T-cell (primary cell): Measurements from ENCODE around the gene SCGB3A1. TPM values are rescaled to one million over a fixed set of nuclear protein-coding genes. Genes with fewer than 3 reads are reported as not detected.
A peak's percentile ranks its signal among the peaks of the same experiment; 100 is the strongest.

ENCODE experiments used
- ATAC-seq, 4 experiments: fragments of 200-7000 bp in 3 of 4; fragments of 150-1000 bp in 1 of 4; cut with Tn5 transposase; replicated peaks in 1 of 4; 1 replicate in 3 of 4; 2 replicates in 1 of 4; pipeline ENCODE4 v1.10.0; 2021; ENCODE audit warnings: moderate library complexity in 3 of 4, mild to moderate bottlenecking in 2 of 4, moderate number of reproducible peaks in 1 of 4
- CTCF ChIA-PET, 2 donors: fragments of 300-600 bp; sonication (Branson Sonifier 250); formaldehyde crosslinking; loops; one replicate each; lab custom pipeline; 2022; ENCODE audit warnings: antibody characterized with exemption in 2 of 2; lab: Charles Lee
- POLR2A ChIA-PET, 2 donors: fragments of 300-600 bp; sonication (Branson Sonifier 250); formaldehyde crosslinking; loops; one replicate each; lab custom pipeline; 2022; ENCODE audit warnings: antibody characterized with exemption in 2 of 2; lab: Charles Lee
- DNase-seq, 35 experiments: peaks; one replicate each; pipeline versions ENCODE4 v3.0.0 to v3.0.0-alpha.2; 2013 to 2023
- H3K27ac ChIP-seq: one replicate; pipeline ENCODE4 v1.5.1; 2013; ENCODE audit warnings: low read length
- H3K27me3 ChIP-seq, 2 experiments: replicated peaks in 1 of 2; 1 replicate in 1 of 2; 2 replicates in 1 of 2; pipeline versions ENCODE4 v1.6.1 to v1.7.0; 2013; ENCODE audit warnings: low read length in 1 of 2, mixed read lengths in 1 of 2; ENCODE audit not compliant: control insufficient read depth in 2 of 2, insufficient read depth in 2 of 2; ENCODE audit errors: extremely low read depth in 1 of 2
- H3K36me3 ChIP-seq, 2 donors: 1 replicate in 1 of 2; 2 replicates in 1 of 2; pipeline versions ENCODE4 v1.6.1 to v1.7.0; 2013; ENCODE audit warnings: low read length in 1 of 2; ENCODE audit not compliant: control insufficient read depth in 2 of 2, insufficient read depth in 1 of 2; ENCODE audit errors: extremely low read depth in 1 of 2
- H3K4me1 ChIP-seq, 2 experiments: 1 replicate in 1 of 2; 2 replicates in 1 of 2; pipeline versions ENCODE4 v1.6.1 to v1.7.0; 2013; ENCODE audit warnings: low read length in 2 of 2, mixed read lengths in 1 of 2; ENCODE audit not compliant: insufficient read depth in 2 of 2, control insufficient read depth in 1 of 2; ENCODE audit errors: extremely low read depth in 1 of 2
- H3K4me3 ChIP-seq, 2 donors: 1 replicate in 1 of 2; 2 replicates in 1 of 2; pipeline versions ENCODE4 v1.5.1 to v1.7.0; 2013; ENCODE audit warnings: mild to moderate bottlenecking in 2 of 2, low read length in 1 of 2, moderate library complexity in 1 of 2; ENCODE audit not compliant: control insufficient read depth in 1 of 2; ENCODE audit errors: extremely low read depth in 1 of 2
- H3K9me3 ChIP-seq: 2 replicates; pipeline ENCODE4 v1.7.0; 2013
- H3K27ac Mint-ChIP-seq, 2 donors: one replicate each; pipeline ENCODE4 v1.8.0; 2020 to 2021; ENCODE audit warnings: mild to moderate bottlenecking in 2 of 2, mixed read lengths in 2 of 2
- H3K27me3 Mint-ChIP-seq, 2 donors: one replicate each; pipeline ENCODE4 v1.8.0; 2021 to 2022; ENCODE audit warnings: mixed read lengths in 2 of 2
- H3K36me3 Mint-ChIP-seq: one replicate; pipeline ENCODE4 v1.8.0; 2021; ENCODE audit warnings: mixed read lengths
- H3K4me1 Mint-ChIP-seq, 3 donors: one replicate each; pipeline ENCODE4 v1.8.0; 2020 to 2022; ENCODE audit warnings: mixed read lengths in 3 of 3, mild to moderate bottlenecking in 1 of 3
- H3K4me3 Mint-ChIP-seq, 3 donors: one replicate each; pipeline ENCODE4 v1.8.0; 2020 to 2022; ENCODE audit warnings: mild to moderate bottlenecking in 3 of 3, mixed read lengths in 3 of 3, moderate library complexity in 3 of 3
- H3K9me3 Mint-ChIP-seq, 3 donors: one replicate each; pipeline ENCODE4 v1.8.0; 2020 to 2022; ENCODE audit warnings: mixed read lengths in 3 of 3
- WGBS: methylation state at CpG from one replicate; pipeline ENCODE4 v1.1.5; 2013; ENCODE audit warnings: missing lambda C conversion rate; ENCODE audit not compliant: insufficient coverage; 5-methylcytosine and 5-hydroxymethylcytosine counted together
- total RNA-seq, 35 experiments: library from RNA in 6 of 35; stranded (reverse) in 6 of 35; fragments of 120-200 nt in 1 of 35; gene quantifications; one replicate each; pipeline versions ENCODE4 v1.2.1 to v1.2.4 and lab custom pipeline; 2013 to 2026

The SCGB3A1 gene
- total RNA-seq, 5 donors from 2014 or later (not counting 1 experiment from before 2014, with no cell fraction given): 0.92 to 0.99 TPM; not detected in 3

DNA sequence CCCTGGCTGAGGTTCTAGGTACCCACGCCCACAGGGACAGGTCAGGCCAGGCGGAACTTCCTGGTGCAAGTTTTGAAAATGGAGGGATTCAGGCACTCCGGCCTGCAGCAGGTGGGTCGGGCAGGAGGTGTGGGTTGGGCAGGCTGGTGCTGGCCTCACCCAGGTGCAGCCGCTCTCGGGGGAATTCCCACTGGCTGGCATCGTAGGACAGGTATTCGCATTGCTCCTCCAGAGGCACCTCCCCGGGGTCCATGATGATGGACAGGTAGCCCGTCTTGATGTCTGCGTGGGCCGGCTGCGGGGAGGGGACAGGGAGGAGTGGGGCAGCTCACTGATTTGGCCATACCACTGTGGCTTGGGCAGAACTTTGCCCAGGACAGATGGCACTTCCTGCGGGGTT is 28.7 kb upstream of the SCGB3A1 start:
- 95% methylated on average over 11 of the region's 14 CpGs for whole genome bisulfite sequencing
- H3K36me3 ChIP-seq: no peaks in the 10 kb centered on the region
- Mint-ChIP-seq H3K27ac (no peak overlapping the region), H3K9me3 (no peaks in the 10 kb centered on the region), H3K27me3 (no peaks in the 10 kb centered on the region), H3K4me3 (no peak overlapping the region), H3K4me1 (peaks cover 16 to 18% (median 17%) of the 10 kb centered on the region in 3 donors), H3K36me3 (no peaks in the 10 kb centered on the region)
- no peak for ATAC-seq
- H3K27me3 ChIP-seq: peaks cover 0 to 12% of the 10 kb centered on the region in 2 experiments
- ChIA-PET CTCF (no interaction called here), POLR2A (no interaction called here)
- H3K27ac ChIP-seq: no peak overlapping the region
- H3K4me3 ChIP-seq: no peak overlapping the region
- H3K4me1 ChIP-seq: peaks cover 2 to 19% of the 10 kb centered on the region in 2 experiments
- DNase-seq: no peak
- H3K9me3 ChIP-seq: no peaks in the 10 kb centered on the region

DNA sequence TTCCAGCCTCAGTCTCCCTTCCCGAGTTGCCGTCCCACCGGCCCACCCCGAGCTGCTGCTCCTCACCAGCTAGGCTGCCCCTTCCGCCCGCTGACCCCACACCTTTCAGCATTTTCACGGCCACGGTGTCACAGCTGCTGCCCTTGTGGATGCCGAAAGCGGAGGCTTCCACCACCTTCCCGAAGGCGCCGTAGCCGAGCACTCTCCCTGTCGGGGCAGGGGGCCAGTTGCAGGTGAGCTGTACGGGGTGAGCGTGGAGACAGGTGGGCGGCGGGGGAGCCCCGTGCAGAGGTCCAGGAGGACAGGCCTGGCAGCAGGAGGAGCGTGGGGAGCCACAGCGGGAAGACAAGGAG is 28.2 kb upstream of the SCGB3A1 start:
- Mint-ChIP-seq H3K27me3 (no peaks in the 10 kb centered on the region), H3K4me3 (no peak overlapping the region), H3K4me1 (peaks cover 12 to 14% (median 14%) of the 10 kb centered on the region in 3 donors), H3K36me3 (no peaks in the 10 kb centered on the region), H3K27ac (no peak overlapping the region), H3K9me3 (no peaks in the 10 kb centered on the region)
- Histone ChIP-seq H3K4me1 (peaks cover 2 to 19% of the 10 kb centered on the region in 2 experiments), H3K4me3 (no peak overlapping the region), H3K36me3 (no peaks in the 10 kb centered on the region), H3K27ac (no peak overlapping the region), H3K9me3 (no peaks in the 10 kb centered on the region), H3K27me3 (peaks cover 0 to 12% of the 10 kb centered on the region in 2 experiments)
- no peak for DNase-seq
- POLR2A ChIA-PET: no interaction called here
- ATAC-seq: no peak
- 90% methylated on average over 20 of the region's 22 CpGs for WGBS
- CTCF ChIA-PET: interaction anchor here in 1 of 2 donors (0.6 to 1.0 kb wide), 2 partner anchors 99 to 924 kb away, joined by 7 read pairs; no protein-coding TSS in a partner anchor

DNA sequence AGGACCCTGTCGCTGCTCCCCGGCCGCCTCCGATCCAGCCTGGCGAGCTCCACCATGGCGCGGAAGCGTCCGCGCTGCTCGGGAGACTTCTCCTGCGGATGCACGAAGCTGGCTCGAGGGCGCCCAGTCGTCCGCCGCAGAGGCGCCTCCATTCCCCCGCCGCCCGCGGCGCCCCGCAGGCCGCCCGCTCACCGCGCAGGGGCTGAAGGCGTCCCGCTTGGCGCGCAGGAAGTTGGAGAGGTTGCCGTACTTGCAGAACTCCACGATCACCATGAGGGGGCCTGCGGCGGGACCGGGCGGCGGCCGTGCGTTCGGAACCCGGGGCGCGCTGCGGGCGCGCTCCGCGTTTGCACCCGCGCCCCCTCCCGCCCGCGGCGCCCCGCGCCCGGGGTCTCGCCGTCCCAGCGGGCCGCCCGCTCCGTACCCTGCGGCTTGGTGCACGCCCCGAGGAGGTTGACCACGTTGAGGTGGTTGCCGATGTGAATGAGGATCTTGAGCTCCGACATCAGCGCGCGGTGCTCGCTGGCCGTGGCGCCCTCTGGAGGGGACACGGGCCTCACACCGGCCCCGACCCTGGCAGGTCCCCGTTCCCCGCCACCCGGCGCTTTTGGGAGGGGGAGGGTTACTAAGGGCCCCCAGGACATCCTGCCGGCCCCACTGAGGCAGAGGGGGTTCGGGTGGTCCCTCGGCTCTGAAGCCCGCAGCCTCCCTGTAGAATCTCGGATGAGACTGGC is 27.7 kb upstream of the SCGB3A1 start:
- H3K36me3 ChIP-seq: no peaks in the 10 kb centered on the region
- POLR2A ChIA-PET: no interaction called here
- no peak overlapping the region for H3K27ac ChIP-seq
- H3K9me3 Mint-ChIP-seq: no peaks in the 10 kb centered on the region
- no peaks in the 10 kb centered on the region for H3K27me3 Mint-ChIP-seq
- H3K4me3 ChIP-seq: peak overlapping the region in 1 of 2 donors; percentile 44
- H3K27ac Mint-ChIP-seq: no peak overlapping the region
- CTCF ChIA-PET: interaction anchor here in 1 of 2 donors (0.6 to 1.0 kb wide), 3 partner anchors 100 to 923 kb away, joined by 3 to 7 read pairs (median 7); no protein-coding TSS in a partner anchor
- no peaks in the 10 kb centered on the region for H3K36me3 Mint-ChIP-seq
- peaks cover 9 to 12% (median 12%) of the 10 kb centered on the region in 3 donors for H3K4me1 Mint-ChIP-seq
- ATAC-seq: peak; percentile 71 to 83 (median 74)
- no peaks in the 10 kb centered on the region for H3K9me3 ChIP-seq
- peak in 26 of 35 experiments; percentile 3 to 48 (median 21) for DNase-seq
- peaks cover 0 to 12% of the 10 kb centered on the region in 2 experiments for H3K27me3 ChIP-seq
- H3K4me1 ChIP-seq: peaks cover 2 to 17% of the 10 kb centered on the region in 2 experiments
- 51% methylated on average over 73 of the region's 90 CpGs for WGBS
- no peak overlapping the region for H3K4me3 Mint-ChIP-seq

DNA sequence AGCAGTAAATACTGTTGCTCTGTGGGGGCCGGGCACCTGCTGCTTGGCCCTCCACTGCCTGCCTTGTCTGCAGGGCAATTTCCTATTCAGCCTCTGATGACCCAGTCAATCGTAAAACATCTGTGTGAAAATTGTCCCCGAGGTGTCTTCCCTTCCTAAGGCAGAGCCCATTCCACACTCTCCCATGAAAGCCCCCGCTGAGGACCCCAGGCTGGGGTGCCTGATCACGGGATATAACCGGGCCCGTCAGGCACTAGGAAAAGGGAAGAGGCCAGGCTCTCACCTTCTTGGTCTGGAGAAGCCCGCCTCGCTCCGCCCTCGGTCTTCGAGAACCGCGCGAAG is 27.2 kb upstream of the SCGB3A1 start:
- H3K27me3 ChIP-seq: peaks cover 0 to 12% of the 10 kb centered on the region in 2 experiments
- H3K27ac ChIP-seq: no peak overlapping the region
- Mint-ChIP-seq H3K9me3 (no peaks in the 10 kb centered on the region), H3K27ac (no peak overlapping the region), H3K4me3 (no peak overlapping the region), H3K4me1 (peaks cover 4 to 7% (median 6%) of the 10 kb centered on the region in 3 donors), H3K36me3 (no peaks in the 10 kb centered on the region), H3K27me3 (no peaks in the 10 kb centered on the region)
- DNase-seq: no peak
- ChIA-PET POLR2A (no interaction called here), CTCF (interaction anchor here in 1 of 2 donors (0.6 kb wide), 1 partner anchor 176 kb away, joined by 3 read pairs; no protein-coding TSS in a partner anchor)
- WGBS: 59% methylated on average over 15 of the region's 15 CpGs
- no peaks in the 10 kb centered on the region for H3K36me3 ChIP-seq
- H3K4me1 ChIP-seq: peaks cover 2 to 12% of the 10 kb centered on the region in 2 experiments
- no peak for ATAC-seq
- H3K9me3 ChIP-seq: no peaks in the 10 kb centered on the region
- H3K4me3 ChIP-seq: peak overlapping the region in 1 of 2 donors; percentile 44

DNA sequence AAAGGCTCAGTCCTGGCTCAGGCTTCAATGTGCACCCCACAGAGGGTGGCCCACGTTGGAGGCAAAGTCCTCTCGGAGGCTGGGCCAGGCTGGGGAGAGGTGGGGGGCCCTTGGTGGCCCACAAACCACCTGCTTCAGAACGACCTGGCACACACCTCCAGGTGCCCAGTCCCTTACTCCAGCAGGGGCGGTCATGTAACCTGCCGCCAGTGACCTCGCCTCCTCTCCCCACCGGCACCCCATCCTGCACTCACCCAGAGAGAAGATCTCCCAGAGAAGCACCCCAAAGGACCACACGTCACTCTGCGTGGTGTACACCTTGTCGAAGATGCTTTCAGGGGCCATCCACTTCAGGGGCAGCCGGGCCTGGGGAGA is 22.5 kb upstream of the SCGB3A1 start:
- H3K4me3 ChIP-seq: no peak overlapping the region
- no peaks in the 10 kb centered on the region for H3K36me3 ChIP-seq
- ChIA-PET CTCF (interaction anchor here in 1 of 2 donors (0.6 kb wide), 1 partner anchor 119 kb away, joined by 5 read pairs; no protein-coding TSS in a partner anchor), POLR2A (no interaction called here)
- 84% methylated on average over 11 of the region's 11 CpGs for WGBS
- no peak overlapping the region for H3K4me3 Mint-ChIP-seq
- H3K4me1 ChIP-seq: peaks cover 0 to 2% of the 10 kb centered on the region in 2 experiments
- no peak overlapping the region for H3K27ac Mint-ChIP-seq
- H3K9me3 ChIP-seq: no peaks in the 10 kb centered on the region
- peaks cover 0 to 12% of the 10 kb centered on the region in 2 experiments for H3K27me3 ChIP-seq
- DNase-seq (no peak), ATAC-seq (no peak)
- H3K9me3 Mint-ChIP-seq: no peaks in the 10 kb centered on the region
- no peaks in the 10 kb centered on the region for H3K36me3 Mint-ChIP-seq
- no peaks in the 10 kb centered on the region for H3K27me3 Mint-ChIP-seq
- H3K4me1 Mint-ChIP-seq: no peaks in the 10 kb centered on the region
- H3K27ac ChIP-seq: no peak overlapping the region

DNA sequence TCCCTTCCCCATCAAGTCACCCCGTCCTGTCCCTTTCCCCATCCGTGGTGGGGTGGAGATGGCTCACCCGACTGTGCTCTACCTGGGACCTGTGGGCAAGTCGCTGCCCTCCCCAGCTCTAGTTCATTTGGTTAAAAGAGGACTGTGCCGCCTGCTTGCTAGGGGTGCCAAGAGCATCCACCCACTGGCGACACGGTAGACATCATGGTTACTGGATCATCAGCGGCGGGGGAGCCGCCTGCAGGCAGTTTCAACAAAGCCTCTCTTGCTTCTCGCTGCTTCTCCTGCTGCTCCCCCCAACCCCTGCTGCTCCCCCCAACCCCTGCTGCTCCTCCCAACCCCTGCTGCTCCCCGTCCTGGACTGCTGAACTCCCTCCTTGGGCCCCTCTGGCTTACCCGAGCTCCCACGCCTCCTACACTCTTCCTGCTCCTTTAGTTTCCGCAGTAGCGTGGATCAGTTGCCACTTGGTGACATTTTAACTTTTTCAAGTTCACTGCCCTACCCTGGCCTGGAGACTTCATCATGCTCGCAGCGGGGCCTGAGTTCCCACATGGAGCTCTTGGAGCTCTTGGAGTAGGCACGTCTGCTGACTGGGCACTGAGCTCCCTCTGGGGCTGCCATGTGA is 22.0 kb upstream of the SCGB3A1 start:
- no peak overlapping the region for H3K4me3 ChIP-seq
- no peaks in the 10 kb centered on the region for H3K9me3 ChIP-seq
- Mint-ChIP-seq H3K4me3 (no peak overlapping the region), H3K27ac (no peak overlapping the region), H3K4me1 (peaks cover 0 to under 1% (median 0%) of the 10 kb centered on the region in 3 donors), H3K36me3 (no peaks in the 10 kb centered on the region), H3K9me3 (no peaks in the 10 kb centered on the region), H3K27me3 (no peaks in the 10 kb centered on the region)
- H3K27ac ChIP-seq: no peak overlapping the region
- peaks cover 0 to 12% of the 10 kb centered on the region in 2 experiments for H3K27me3 ChIP-seq
- H3K4me1 ChIP-seq: no peaks in the 10 kb centered on the region
- no peak for ATAC-seq
- CTCF ChIA-PET: no interaction called here
- POLR2A ChIA-PET: no interaction called here
- WGBS: 60% methylated on average over 9 of the region's 19 CpGs
- no peak for DNase-seq
- no peaks in the 10 kb centered on the region for H3K36me3 ChIP-seq
